ENCODE results near the gene GOLPH3L.
"Not testable (repeated sequence)": the region's sequence is repeated elsewhere in the genome, so short reads cannot be mapped to it uniquely, and the experiment has no call there.

The GOLPH3L gene

GRCh38 chr1:150696995-150697927 is at the start of gene GOLPH3L:
Gene GOLPH3L (minus strand): TSS chr1:150697154. CDS start chr1:150694838, 2,316 bp downstream.
- Mint-ChIP-seq H3K4me3 (peak within 1 kb of the TSS; percentile 82), H3K36me3 (ENCODE audit: low read depth) (peaks cover 34% of the 10 kb centered on the region), H3K27ac (peak within 1 kb of the TSS; percentile 78), H3K27me3 (no peaks in the 10 kb centered on the region), H3K9me3 (no peaks in the 10 kb centered on the region), H3K4me1 (ENCODE audit: low read depth) (peaks cover 24% of the 10 kb centered on the region)
- intact Hi-C loops (cut with micrococcal nuclease), result no loop called here

- H3K9me3 Mint-ChIP-seq, result no peaks in the 10 kb centered on the region
- no peak overlapping the region for H3K4me3 Mint-ChIP-seq
- intact Hi-C loops (cut with micrococcal nuclease), result no loop called here
- H3K4me1 Mint-ChIP-seq (ENCODE audit: low read depth), result no peaks in the 10 kb centered on the region
- H3K27me3 Mint-ChIP-seq, result no peaks in the 10 kb centered on the region
- H3K27ac Mint-ChIP-seq, result no peak overlapping the region
- H3K36me3 Mint-ChIP-seq (ENCODE audit: low read depth), result peaks cover 62% of the 10 kb centered on the region
These were observed 33.3 kb upstream of the GOLPH3L start for GRCh38 chr1:150730130-150730721.

GRCh38 chr1:150724336-150724735 is 27.4 kb upstream of the GOLPH3L start:
- no peak overlapping the region for H3K27ac Mint-ChIP-seq
- H3K9me3 Mint-ChIP-seq, result peaks cover 7% of the 10 kb centered on the region
- peaks cover 19% of the 10 kb centered on the region for H3K36me3 Mint-ChIP-seq (ENCODE audit: low read depth)
- H3K4me1 Mint-ChIP-seq (ENCODE audit: low read depth), result no peaks in the 10 kb centered on the region
- no peaks in the 10 kb centered on the region for H3K27me3 Mint-ChIP-seq
- intact Hi-C loops (cut with micrococcal nuclease), result no loop called here
- no peak overlapping the region for H3K4me3 Mint-ChIP-seq

GRCh38 chr1:150720703-150721102 is 23.7 kb upstream of the GOLPH3L start, which contains the start of gene HORMAD1:
Gene HORMAD1 (minus strand): TSS chr1:150720895. CDS start chr1:150719505, 1,390 bp downstream.
- Mint-ChIP-seq H3K36me3 (ENCODE audit: low read depth) (peaks cover 11% of the 10 kb centered on the region), H3K27ac (no peak within 1 kb of the TSS), H3K27me3 (no peaks in the 10 kb centered on the region), H3K9me3 (peaks cover 7% of the 10 kb centered on the region), H3K4me1 (ENCODE audit: low read depth) (no peaks in the 10 kb centered on the region), H3K4me3 (no peak within 1 kb of the TSS)
- intact Hi-C loops (cut with micrococcal nuclease), result no loop called here

- Mint-ChIP-seq H3K9me3 (peaks cover 7% of the 10 kb centered on the region), H3K4me3 (no peak overlapping the region), H3K27me3 (no peaks in the 10 kb centered on the region), H3K4me1 (ENCODE audit: low read depth) (no peaks in the 10 kb centered on the region), H3K27ac (no peak overlapping the region), H3K36me3 (ENCODE audit: low read depth) (peaks cover 8% of the 10 kb centered on the region)
- intact Hi-C loops (cut with micrococcal nuclease), result no loop called here
These were observed 23.1 kb upstream of the GOLPH3L start for GRCh38 chr1:150720098-150720497.

- Mint-ChIP-seq H3K27me3 (no peaks in the 10 kb centered on the region), H3K4me3 (no peak overlapping the region), H3K27ac (no peak overlapping the region), H3K4me1 (ENCODE audit: low read depth) (no peaks in the 10 kb centered on the region), H3K36me3 (ENCODE audit: low read depth) (no peaks in the 10 kb centered on the region), H3K9me3 (no peaks in the 10 kb centered on the region)
- intact Hi-C loops (cut with micrococcal nuclease), result no loop called here
These were observed 21.4 kb upstream of the GOLPH3L start for GRCh38 chr1:150718225-150718891.

- H3K9me3 Mint-ChIP-seq; H3K27ac Mint-ChIP-seq; H3K27me3 Mint-ChIP-seq; H3K4me1 Mint-ChIP-seq (ENCODE audit: low read depth); H3K4me3 Mint-ChIP-seq; H3K36me3 Mint-ChIP-seq (ENCODE audit: low read depth); intact Hi-C loops (cut with micrococcal nuclease): not testable (repeated sequence)
These were observed 12.1 kb upstream of the GOLPH3L start for GRCh38 chr1:150709031-150709430.

GRCh38 chr1:150708595-150708994 is 11.6 kb upstream of the GOLPH3L start:
- Mint-ChIP-seq H3K9me3 (no peaks in the 10 kb centered on the region), H3K4me3 (no peak overlapping the region), H3K4me1 (ENCODE audit: low read depth) (no peaks in the 10 kb centered on the region), H3K36me3 (ENCODE audit: low read depth) (peaks cover 6% of the 10 kb centered on the region), H3K27me3 (no peaks in the 10 kb centered on the region), H3K27ac (no peak overlapping the region)
- intact Hi-C loops (cut with micrococcal nuclease), result no loop called here

- Mint-ChIP-seq H3K4me3 (no peak overlapping the region), H3K27me3 (no peaks in the 10 kb centered on the region), H3K4me1 (ENCODE audit: low read depth) (no peaks in the 10 kb centered on the region), H3K36me3 (ENCODE audit: low read depth) (peaks cover 6% of the 10 kb centered on the region), H3K27ac (no peak overlapping the region), H3K9me3 (no peaks in the 10 kb centered on the region)
- intact Hi-C loops (cut with micrococcal nuclease), result no loop called here
These were observed 9.1 kb upstream of the GOLPH3L start for GRCh38 chr1:150706091-150706490.

- no peak overlapping the region for H3K27ac Mint-ChIP-seq
- H3K27me3 Mint-ChIP-seq, result no peaks in the 10 kb centered on the region
- intact Hi-C loops (cut with micrococcal nuclease), result no loop called here
- no peak overlapping the region for H3K4me3 Mint-ChIP-seq
- no peaks in the 10 kb centered on the region for H3K9me3 Mint-ChIP-seq
- H3K4me1 Mint-ChIP-seq (ENCODE audit: low read depth), result no peaks in the 10 kb centered on the region
- peaks cover 6% of the 10 kb centered on the region for H3K36me3 Mint-ChIP-seq (ENCODE audit: low read depth)
These were observed 6.5 kb upstream of the GOLPH3L start for GRCh38 chr1:150703427-150703826.

GRCh38 chr1:150696590-150696989 is 364 bp downstream of the GOLPH3L start:
- H3K36me3 Mint-ChIP-seq (ENCODE audit: low read depth), result peaks cover 36% of the 10 kb centered on the region
- H3K4me1 Mint-ChIP-seq (ENCODE audit: low read depth), result peaks cover 24% of the 10 kb centered on the region
- peak overlapping the region; percentile 78 for H3K27ac Mint-ChIP-seq
- intact Hi-C loops (cut with micrococcal nuclease), result no loop called here
- H3K9me3 Mint-ChIP-seq, result no peaks in the 10 kb centered on the region
- H3K27me3 Mint-ChIP-seq, result no peaks in the 10 kb centered on the region
- peak overlapping the region; percentile 82 for H3K4me3 Mint-ChIP-seq

- H3K4me3 Mint-ChIP-seq, result peak overlapping the region; percentile 50
- peaks cover 40% of the 10 kb centered on the region for H3K36me3 Mint-ChIP-seq (ENCODE audit: low read depth)
- peaks cover 24% of the 10 kb centered on the region for H3K4me1 Mint-ChIP-seq (ENCODE audit: low read depth)
- H3K9me3 Mint-ChIP-seq, result no peaks in the 10 kb centered on the region
- intact Hi-C loops (cut with micrococcal nuclease), result no loop called here
- no peaks in the 10 kb centered on the region for H3K27me3 Mint-ChIP-seq
- H3K27ac Mint-ChIP-seq, result peak overlapping the region; percentile 22
These were observed 792 bp downstream of the GOLPH3L start for GRCh38 chr1:150696162-150696561.

- Mint-ChIP-seq H3K36me3 (ENCODE audit: low read depth) (peaks cover 43% of the 10 kb centered on the region), H3K4me1 (ENCODE audit: low read depth) (peaks cover 24% of the 10 kb centered on the region), H3K27ac (no peak overlapping the region), H3K4me3 (no peak overlapping the region), H3K9me3 (no peaks in the 10 kb centered on the region), H3K27me3 (no peaks in the 10 kb centered on the region)
- intact Hi-C loops (cut with micrococcal nuclease), result no loop called here
These were observed 1.4 kb downstream of the GOLPH3L start for GRCh38 chr1:150695561-150695960.

GRCh38 chr1:150692720-150693119 is 4.2 kb downstream of the GOLPH3L start:
- intact Hi-C loops (cut with micrococcal nuclease), result no loop called here
- Mint-ChIP-seq H3K9me3 (no peaks in the 10 kb centered on the region), H3K4me3 (no peak overlapping the region), H3K27me3 (no peaks in the 10 kb centered on the region), H3K4me1 (ENCODE audit: low read depth) (peaks cover 21% of the 10 kb centered on the region), H3K27ac (no peak overlapping the region), H3K36me3 (ENCODE audit: low read depth) (peaks cover 57% of the 10 kb centered on the region)

Measured in dendritic cell treated with granulocyte-macrophage colony-stimulating factor and Interleukin-4, amounts not matched to agents 40 ng/mL and 50 ng/mL, for 4 days (primary cell).